GM20431 (cell line): ENCODE results near the gene CUEDC1.
"Not testable (repeated sequence)": the region's sequence is repeated elsewhere in the genome, so short reads cannot be mapped to it uniquely, and the experiment has no call there.

Experiments used
- in situ Hi-C: fragments of 300-500 bp; cut with MseI, MboI; formaldehyde crosslinking; loops from one replicate; pipeline ENCODE4 v1.15.0; 2020; ENCODE audit warnings: low sequenced_read_pairs; ENCODE audit not compliant: unreplicated experiment

CUEDC1 gene

DNA sequence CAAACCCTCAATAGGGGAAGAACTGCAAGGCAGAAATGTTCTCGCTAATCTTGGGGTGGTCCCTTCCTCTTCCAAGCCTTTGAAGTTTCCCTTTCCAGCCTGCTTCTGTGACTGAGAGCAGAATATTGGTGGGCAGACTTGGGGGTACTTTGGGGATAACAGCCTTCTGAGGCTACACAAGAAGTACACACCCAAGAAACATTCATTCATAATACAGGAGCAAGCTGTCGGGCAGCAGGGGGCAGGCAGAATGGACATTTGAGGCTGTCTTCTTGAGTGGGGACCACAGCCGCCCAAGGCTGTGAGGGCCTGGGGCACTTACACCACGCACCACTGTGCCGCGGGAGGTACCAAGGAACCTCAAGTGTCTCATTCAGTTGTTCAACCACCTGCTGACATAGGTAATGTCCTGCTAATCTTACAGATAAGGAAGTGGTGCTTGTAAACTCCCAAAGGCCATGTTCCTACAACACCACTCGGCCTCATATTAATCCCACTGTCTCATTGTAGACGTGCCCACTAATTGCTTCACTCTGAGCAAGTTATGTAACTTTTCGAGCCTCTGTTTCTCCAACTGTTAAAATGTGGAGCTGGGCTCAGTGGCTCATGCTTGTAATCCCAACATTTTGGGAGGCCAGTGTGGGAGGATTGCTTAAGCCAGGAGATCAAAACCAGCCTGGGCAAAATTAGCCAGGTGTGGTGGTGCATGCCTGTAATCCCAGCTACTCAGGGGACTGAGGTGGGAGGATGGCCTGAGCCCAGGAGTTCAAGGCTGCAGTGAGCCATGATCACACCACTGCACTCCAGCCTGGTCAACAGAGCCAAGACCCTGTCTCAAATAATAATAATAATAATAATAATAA is 102.9 kb downstream of the CUEDC1 start:
- in situ Hi-C loops: loop anchor here (10.0 kb wide), 2 partner anchors 142 to 262 kb away; no protein-coding TSS in a partner anchor

DNA sequence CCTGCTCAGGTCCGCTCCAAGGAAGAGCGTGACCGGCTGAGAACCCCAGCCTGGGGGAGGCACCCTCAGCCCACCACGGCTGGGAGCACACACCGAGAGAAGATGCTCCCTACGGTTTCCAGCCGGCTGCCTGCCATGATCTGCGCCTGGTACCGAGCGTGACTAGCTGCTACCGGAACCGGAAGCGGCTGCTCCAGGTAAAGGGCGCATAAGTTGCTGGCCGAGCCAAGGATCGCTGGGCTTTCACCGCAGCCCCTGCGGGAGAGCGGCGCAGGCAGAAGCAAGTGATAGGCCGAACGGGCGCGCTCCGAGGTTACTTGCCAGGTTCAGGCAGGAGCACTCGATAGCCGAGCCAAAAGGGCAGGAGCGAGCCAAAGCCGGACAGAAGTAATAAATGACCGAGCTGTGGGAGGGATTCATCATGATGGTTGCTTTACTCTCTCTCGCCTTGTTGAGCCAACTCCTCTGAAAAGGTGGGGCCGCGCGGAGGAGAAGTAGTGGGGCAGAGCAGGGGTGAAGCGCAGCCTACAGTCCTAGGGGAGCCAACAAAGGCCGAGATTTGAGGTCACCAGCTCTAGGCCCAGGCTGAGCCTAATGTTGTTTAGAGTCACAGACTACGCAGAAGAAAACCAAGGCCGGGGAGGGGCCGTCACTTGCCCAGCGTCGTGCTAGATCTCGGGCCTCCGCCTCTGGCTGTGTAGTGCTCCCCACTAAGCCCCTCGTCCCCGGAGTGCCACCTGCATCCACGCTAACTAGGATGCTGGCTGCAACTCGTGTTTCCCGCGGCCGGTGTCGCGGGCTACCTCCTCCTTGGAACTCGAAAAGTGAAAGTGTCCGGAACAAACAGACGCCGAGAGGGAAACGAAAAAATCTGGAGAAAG is 105.1 kb downstream of the CUEDC1 start, which contains the start of gene MRPS23:
Gene MRPS23 (minus strand): TSS at position 171 of the 881 bp plus-strand sequence. CDS start 34 bp downstream, at position 137.
- in situ Hi-C loops: loop anchor here (10.0 kb wide), 2 partner anchors 145 to 265 kb away; no protein-coding TSS in a partner anchor

DNA sequence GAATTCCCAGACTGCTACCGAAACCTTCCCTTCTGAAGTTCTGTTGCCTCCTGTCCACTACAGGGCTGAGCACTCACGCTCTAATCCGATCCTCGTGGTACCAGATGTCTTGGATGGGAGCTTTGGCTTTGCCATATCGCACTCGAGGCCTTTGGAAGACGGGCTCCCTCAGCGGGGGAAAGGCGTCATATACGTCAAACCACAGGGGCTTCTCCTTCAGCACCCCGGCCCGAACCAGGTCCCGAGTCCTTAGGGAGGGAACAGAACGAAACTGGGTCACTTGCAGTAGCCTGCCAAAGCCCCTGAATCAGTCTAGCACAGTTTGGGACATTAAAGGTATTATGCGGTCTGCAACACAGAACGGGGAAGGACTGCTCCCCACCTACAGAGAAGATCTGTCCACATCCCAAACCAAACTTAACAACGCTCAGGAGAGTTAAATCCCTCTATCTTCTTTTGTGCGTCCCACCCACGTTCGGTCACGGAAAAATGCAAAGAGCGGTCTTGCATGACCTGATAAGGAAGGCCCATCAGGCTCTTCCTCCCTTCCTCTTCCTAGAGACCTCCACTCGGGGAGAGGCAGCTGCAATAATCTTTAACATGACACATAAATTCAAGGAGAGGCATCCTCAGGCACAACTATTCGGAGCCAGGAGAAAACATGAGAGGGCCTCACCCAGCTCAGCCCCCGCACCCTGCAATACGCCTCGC is 105.9 kb downstream of the CUEDC1 start:
- in situ Hi-C loops: no loop called here

GRCh38 chr17:57846056-57846945 is 108.9 kb downstream of the CUEDC1 start:
- in situ Hi-C loops: not testable (repeated sequence)

GRCh38 chr17:57842280-57842679 is 112.9 kb downstream of the CUEDC1 start:
- in situ Hi-C loops: no loop called here

- in situ Hi-C loops: no loop called here
Measured at GRCh38 chr17:57839571-57839923, 115.7 kb downstream of the CUEDC1 start.

GRCh38 chr17:57838857-57839570 is 116.2 kb downstream of the CUEDC1 start:
- in situ Hi-C loops: no loop called here

DNA sequence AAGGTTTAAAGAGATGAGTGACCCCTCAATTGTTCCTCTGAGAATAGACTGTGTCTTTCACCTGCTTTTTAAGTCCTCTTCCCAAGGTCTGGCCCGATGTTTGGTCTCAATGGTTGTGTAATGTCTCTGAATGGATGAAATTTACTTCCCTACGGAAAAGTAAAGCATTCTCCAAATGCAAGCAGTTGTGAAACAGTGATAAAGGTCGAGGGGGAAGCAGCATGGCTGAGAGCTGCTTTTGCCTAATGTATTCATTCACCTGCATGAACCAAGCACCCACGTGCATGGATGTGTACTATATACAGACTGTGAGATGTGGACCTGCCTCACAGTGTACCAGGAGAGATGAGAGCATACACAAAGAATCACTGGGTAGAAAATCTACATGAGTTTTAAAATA is 116.8 kb downstream of the CUEDC1 start:
- in situ Hi-C loops: no loop called here

- in situ Hi-C loops: no loop called here
Measured at GRCh38 chr17:57835333-57835900, 119.8 kb downstream of the CUEDC1 start.

DNA sequence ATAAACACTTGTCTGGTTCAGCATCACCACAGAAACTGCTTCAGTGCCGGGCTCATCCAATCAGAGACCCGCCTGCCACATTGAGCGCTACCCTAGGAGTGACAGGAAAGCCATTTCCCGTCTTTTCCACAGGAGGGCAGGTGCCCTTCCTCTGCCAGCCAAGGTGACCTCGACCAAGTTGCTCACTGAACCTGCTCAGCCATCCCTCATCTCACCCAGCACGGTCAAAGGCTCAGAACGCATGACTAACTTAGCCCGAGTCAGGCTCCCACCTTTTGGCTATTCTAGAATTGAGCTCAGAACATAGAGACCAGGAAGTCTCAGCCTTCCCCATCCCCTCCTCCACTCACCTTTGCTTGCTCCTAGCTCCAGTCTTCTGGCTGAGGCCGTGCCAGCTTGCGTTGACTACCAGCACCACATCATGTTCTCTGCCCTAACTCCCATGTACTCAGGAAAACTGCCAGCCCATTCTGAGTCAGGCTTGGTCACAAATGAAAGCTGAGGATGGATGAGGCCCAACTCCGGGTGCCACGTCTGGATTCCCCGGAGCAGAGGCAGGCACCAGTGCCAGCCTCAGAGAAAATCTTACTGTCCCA is 121.0 kb downstream of the CUEDC1 start:
- in situ Hi-C loops: no loop called here

DNA sequence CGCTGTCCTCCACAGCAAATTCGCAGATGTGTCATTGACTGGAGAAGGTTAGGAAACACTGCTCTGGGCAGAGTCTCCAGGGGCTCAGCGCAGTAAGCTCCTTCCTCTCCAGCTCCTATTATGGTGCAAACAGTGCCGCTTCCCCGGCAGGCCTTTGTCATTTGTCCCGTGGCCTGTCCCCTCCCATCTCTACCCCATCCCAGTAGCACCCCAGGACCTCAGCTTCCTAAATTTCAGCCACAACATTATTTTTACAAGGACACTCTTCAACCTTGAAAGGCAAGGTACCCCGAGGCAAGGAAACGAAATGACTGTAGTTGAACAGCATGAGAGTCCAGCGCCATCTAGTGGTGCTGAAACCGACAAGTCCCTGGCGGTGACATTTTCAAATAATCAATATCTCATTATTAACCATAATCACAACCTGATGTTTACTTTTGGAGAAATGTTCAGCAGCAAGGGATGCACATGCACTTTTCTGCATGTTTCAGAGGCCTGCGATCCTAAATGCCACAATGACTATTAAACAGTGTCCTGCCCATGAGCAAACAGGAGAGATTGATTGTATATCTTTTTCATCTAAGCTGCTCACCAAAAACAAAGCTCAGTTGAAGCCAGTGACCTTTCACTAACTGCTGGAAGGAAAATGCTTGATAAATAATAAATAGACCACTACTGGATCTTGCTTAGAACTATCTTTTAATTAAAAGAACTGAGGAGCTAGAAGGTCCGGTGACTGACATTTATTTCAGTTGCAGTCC is 121.9 kb downstream of the CUEDC1 start:
- in situ Hi-C loops: no loop called here

DNA sequence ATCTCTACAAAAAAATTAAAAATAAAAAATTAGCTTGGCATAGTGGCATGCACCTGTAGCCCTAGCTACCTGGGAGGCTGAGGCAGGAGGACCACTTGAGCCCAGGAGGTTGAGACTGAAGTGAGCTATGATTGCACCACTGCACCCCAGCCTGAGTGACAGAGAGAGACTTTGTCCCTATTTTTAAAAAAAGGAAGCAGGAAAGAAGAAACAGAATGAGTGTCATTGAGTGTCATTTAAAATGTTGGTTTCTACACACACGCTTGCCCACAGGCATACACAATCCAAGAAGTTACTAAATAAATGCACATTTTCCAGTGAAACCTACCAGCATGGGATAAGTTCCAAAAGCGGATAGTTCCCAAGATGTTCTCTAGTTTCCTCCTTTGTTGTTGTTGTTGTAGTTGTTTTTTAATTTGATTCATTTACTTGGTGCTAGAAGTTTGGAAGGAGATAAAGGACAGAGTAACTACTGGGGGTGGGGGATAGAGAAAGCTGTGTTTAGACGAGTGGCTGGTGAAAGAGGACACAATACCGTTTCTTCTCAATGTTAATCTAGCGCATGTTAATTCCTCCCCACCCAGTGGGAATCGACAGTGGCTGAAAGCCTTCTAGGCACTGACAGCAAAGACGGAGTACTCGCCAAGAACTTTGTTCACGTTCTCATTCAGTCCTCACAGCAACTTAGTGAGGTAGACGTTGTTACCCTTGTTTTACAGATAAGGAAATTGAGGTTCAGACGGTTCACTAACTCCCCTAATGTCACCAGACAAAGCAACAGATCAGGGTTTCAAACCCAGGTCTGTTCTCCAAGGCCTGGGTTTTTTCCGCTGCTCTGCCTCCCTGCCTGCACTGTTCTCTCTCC is 122.7 kb downstream of the CUEDC1 start:
- in situ Hi-C loops: no loop called here

GRCh38 chr17:57830880-57831279 is 124.3 kb downstream of the CUEDC1 start:
- in situ Hi-C loops: no loop called here

- in situ Hi-C loops: no loop called here
Measured at GRCh38 chr17:57823469-57824401, 131.5 kb downstream of the CUEDC1 start.

DNA sequence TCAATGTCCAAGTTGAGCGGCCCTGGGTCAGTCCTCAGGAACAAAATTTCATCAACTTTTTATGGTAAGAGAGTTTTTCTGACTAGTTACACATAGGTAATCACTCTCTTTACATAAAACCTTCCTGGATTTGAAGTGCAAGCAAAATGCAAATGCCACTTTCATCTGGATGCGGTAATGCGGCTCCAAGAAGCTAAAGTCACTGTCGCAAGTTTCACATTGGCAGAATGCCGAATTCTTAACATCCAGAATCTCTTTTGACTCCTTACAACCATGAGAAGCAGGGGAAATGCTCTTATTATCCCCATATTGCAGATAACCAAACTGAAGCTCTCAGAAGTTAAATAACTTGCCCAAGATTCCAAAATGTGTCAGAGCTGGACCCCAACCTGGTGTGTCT is 135.3 kb downstream of the CUEDC1 start:
- in situ Hi-C loops: no loop called here
